ENCODE results near the gene KRT15.

KRT15 gene

DNA sequence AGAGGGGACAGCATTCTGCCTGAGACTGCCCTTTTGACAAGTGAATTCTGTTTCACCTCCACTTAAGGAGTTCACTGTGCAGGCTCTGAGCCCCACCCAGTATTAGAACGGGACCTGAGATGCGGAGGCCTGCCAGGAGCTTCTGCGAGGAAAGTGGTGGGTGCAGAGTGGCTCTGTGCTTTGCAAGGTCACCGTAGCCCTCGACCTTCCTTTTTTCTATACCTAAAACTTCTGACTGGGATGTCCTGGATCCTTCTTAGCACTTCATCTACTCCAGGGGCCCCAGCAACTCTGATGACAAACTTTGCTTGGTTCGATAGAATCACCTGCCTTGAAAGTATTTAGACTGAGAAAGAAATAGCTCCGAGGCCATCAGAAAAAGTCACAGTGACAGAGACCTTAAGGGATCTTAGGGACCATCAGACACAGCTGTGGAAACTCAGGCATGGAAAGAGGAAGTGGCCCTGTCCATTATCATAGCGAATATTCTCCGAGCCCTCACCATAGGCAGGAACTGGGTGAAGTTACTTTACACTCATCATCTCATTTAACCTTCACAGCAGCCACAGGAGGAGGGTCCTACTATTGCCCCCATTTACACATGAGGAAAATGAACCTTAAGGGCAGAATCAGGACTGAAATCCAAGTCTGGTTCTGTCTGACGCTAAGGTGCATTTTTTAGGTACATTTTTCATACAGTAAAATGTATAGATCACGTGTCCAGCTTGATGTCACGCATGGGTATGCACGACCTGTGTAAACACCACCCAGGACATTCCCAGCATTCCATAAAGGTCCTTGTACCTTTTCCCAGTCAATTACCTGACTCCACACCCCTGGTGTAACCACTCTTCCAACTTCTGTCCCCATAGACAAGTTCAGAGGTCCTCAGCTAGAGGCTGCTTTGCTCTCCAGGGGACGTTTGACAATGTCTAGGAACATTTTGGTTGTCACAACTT lies 12.6 kb downstream of the KRT15 start:
- TF ChIP-seq, protein P1, sequence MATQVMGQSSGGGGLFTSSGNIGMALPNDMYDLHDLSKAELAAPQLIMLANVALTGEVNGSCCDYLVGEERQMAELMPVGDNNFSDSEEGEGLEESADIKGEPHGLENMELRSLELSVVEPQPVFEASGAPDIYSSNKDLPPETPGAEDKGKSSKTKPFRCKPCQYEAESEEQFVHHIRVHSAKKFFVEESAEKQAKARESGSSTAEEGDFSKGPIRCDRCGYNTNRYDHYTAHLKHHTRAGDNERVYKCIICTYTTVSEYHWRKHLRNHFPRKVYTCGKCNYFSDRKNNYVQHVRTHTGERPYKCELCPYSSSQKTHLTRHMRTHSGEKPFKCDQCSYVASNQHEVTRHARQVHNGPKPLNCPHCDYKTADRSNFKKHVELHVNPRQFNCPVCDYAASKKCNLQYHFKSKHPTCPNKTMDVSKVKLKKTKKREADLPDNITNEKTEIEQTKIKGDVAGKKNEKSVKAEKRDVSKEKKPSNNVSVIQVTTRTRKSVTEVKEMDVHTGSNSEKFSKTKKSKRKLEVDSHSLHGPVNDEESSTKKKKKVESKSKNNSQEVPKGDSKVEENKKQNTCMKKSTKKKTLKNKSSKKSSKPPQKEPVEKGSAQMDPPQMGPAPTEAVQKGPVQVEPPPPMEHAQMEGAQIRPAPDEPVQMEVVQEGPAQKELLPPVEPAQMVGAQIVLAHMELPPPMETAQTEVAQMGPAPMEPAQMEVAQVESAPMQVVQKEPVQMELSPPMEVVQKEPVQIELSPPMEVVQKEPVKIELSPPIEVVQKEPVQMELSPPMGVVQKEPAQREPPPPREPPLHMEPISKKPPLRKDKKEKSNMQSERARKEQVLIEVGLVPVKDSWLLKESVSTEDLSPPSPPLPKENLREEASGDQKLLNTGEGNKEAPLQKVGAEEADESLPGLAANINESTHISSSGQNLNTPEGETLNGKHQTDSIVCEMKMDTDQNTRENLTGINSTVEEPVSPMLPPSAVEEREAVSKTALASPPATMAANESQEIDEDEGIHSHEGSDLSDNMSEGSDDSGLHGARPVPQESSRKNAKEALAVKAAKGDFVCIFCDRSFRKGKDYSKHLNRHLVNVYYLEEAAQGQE (IDR thresholded peaks at IDR 0.05; ENCODE audit: insufficient read depth in 1 of 2, low read depth in 2 of 2, low read length in 2 of 2), result no peak
- TF ChIP-seq SIN3A (IDR thresholded peaks at IDR 0.05; ENCODE audit: borderline replicate concordance, insufficient read depth, low read length), result no peak
- no peak for TF ChIP-seq TAF1 (IDR thresholded peaks at IDR 0.05; ENCODE audit: borderline replicate concordance, insufficient read depth, low read length)
- TF ChIP-seq FOXP2 (optimal IDR thresholded peaks at IDR 0.05; ENCODE audit: borderline replicate concordance, extremely low read depth, extremely low read length, insufficient read depth), result no peak
- TF ChIP-seq POLR2AphosphoS5 (IDR thresholded peaks at IDR 0.05; ENCODE audit: low read depth, low read length), result no peak

DNA sequence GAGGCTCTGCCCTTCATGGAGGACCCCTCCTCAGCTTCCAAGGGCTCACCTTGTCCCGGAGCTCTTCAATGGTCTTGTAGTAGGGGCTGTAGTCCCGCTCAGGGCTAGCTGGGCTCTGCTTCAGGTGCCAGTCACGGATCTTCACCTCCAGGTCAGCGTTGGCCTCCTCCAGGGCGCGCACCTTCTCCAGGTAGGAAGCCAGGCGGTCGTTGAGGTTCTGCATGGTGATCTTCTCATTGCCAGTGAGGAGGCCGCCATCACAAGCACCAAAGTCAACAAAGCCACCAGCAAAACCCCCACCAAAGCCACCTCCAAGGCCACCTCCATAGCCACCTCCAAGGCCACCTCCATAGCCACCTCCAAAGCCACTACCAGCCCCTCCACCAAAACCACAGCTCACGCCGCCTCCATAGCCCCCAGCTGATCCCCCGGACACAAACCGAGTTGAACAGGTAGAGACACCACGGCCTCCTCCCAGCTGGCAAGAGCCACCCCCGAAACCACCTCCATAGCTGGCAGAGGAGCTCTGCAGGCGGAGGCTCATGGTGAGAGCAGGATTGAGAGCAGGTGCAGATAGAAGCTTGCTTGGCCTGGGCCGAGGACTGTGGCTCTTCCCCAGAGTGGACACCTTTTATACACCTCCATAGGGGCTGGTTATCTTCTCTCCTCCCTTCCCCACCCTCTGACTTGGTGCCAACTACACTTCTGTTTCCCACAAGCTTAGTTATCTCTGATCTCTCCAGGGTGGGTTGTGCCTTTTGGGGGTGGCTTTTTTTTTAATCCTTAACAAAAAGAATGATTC lies 13.5 kb downstream of the KRT15 start, which contains the start of gene KRT13:
Gene KRT13, minus strand, starts transcription at position 606 of the 802 bp plus-strand sequence. Its CDS starts 62 bp downstream, at position 544.
- TF ChIP-seq SIN3A (IDR thresholded peaks at IDR 0.05; ENCODE audit: borderline replicate concordance, insufficient read depth, low read length) (no peak), POLR2AphosphoS5 (IDR thresholded peaks at IDR 0.05; ENCODE audit: low read depth, low read length) (no peak), FOXP2 (optimal IDR thresholded peaks at IDR 0.05; ENCODE audit: borderline replicate concordance, extremely low read depth, extremely low read length, insufficient read depth) (no peak), TAF1 (IDR thresholded peaks at IDR 0.05; ENCODE audit: borderline replicate concordance, insufficient read depth, low read length) (no peak)
- TF ChIP-seq, protein P1 (IDR thresholded peaks at IDR 0.05; ENCODE audit: insufficient read depth in 1 of 2, low read depth in 2 of 2, low read length in 2 of 2), result no peak

DNA sequence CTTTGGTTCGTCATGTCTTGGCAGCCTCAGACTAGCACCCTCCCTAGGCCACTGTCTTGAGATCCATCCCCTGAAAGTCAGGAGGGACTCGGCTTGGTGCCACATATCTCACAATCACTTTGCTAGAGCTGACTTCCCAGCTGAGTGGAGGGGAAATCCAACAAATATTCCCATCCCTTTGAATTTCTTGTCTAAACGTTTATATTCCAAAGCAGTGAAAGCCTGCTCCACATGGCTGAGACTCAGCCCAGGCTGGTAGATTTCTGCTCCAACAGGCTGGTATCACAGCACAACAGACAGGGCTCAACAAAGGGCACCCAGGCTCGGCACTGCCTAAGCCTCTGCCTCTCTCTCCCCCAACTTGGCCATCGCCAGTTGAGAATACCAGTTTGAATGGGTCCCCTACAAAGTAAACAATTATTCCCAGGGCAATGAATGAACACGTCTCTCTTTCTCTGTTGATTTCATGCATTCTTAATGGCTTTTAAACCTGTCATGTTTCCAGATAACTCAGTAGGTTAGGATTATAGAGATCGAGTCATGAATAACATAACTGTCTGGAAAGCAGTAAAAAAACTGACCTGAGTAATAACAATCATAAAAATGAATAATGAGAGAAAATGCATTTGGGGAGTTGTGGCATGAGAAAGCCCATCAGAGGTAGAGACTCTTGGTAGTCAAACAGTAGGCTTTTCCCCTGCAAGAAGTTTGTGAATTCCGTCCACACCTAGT lies 14.3 kb downstream of the KRT15 start:
- no peak for TF ChIP-seq TAF1 (IDR thresholded peaks at IDR 0.05; ENCODE audit: borderline replicate concordance, insufficient read depth, low read length)
- TF ChIP-seq, protein P1 (IDR thresholded peaks at IDR 0.05; ENCODE audit: insufficient read depth in 1 of 2, low read depth in 2 of 2, low read length in 2 of 2), result no peak
- TF ChIP-seq FOXP2 (optimal IDR thresholded peaks at IDR 0.05; ENCODE audit: borderline replicate concordance, extremely low read depth, extremely low read length, insufficient read depth), result no peak
- no peak for TF ChIP-seq POLR2AphosphoS5 (IDR thresholded peaks at IDR 0.05; ENCODE audit: low read depth, low read length)
- no peak for TF ChIP-seq SIN3A (IDR thresholded peaks at IDR 0.05; ENCODE audit: borderline replicate concordance, insufficient read depth, low read length)

DNA sequence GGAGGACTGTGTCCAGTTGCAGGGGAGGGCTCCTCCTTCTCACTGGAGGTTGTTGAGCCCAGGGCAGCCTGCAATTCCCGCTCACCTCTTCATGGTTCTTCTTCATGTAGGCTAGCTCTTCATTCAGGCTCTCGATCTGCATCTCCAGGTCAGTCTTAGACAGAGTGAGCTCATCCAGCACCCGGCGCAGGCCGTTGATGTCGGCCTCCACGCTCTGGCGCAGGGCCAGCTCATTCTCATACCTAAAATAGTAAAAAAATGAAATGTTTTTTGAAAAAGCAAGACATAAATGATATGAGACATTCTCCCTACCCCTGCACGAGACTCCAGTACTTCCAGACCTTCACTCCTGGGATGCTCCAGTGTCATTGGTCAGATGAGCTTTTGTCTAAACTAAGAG lies 15.5 kb downstream of the KRT15 start:
- no peak for TF ChIP-seq SIN3A (IDR thresholded peaks at IDR 0.05; ENCODE audit: borderline replicate concordance, insufficient read depth, low read length)
- no peak for TF ChIP-seq TAF1 (IDR thresholded peaks at IDR 0.05; ENCODE audit: borderline replicate concordance, insufficient read depth, low read length)
- TF ChIP-seq, protein P1 (IDR thresholded peaks at IDR 0.05; ENCODE audit: insufficient read depth in 1 of 2, low read depth in 2 of 2, low read length in 2 of 2), result no peak
- TF ChIP-seq POLR2AphosphoS5 (IDR thresholded peaks at IDR 0.05; ENCODE audit: low read depth, low read length), result no peak
- TF ChIP-seq FOXP2 (optimal IDR thresholded peaks at IDR 0.05; ENCODE audit: borderline replicate concordance, extremely low read depth, extremely low read length, insufficient read depth), result no peak

All from PFSK-1 (cell line).